GM12878 (cell line): ENCODE measurements around the gene DTD1. TPM values are rescaled to one million over a fixed set of nuclear protein-coding genes. Genes with fewer than 3 reads are reported as not detected.

ENCODE experiments used
- ATAC-seq: fragments of 200-7000 bp; cut with Tn5 transposase; 3 replicates; pipeline ENCODE4 v1.9.1; 2020; ENCODE audit warnings: mild to moderate bottlenecking, moderate library complexity
- BruUV-seq: library from RNA; stranded (reverse); fragments of 400-500 nt; replicated peaks from 2 replicates; lab custom pipeline; 2021; lab: Mats Ljungman, UMichigan
- CTCF ChIA-PET: fragments of 300-600 bp; sonication (Branson Sonifier 250); formaldehyde crosslinking; extraction: SDS; loops from one replicate; lab custom pipeline; 2021; ENCODE audit warnings: inconsistent platforms; lab: Yijun Ruan, JAX
- POLR2A ChIA-PET: fragments of 350-600 bp; formaldehyde crosslinking; extraction: SDS; loops from one replicate; lab custom pipeline; 2021; ENCODE audit warnings: inconsistent platforms; lab: Charles Lee
- RAD21 ChIA-PET: fragments of 300-600 bp; sonication (Branson Sonifier 250); formaldehyde crosslinking; loops from one replicate; lab custom pipeline; 2023; ENCODE audit warnings: antibody characterized with exemption; ENCODE audit not compliant: unreplicated experiment; lab: Charles Lee
- SMC1A ChIA-PET: fragments of 300-600 bp; sonication (Branson Sonifier 250); formaldehyde crosslinking; loops from one replicate; lab custom pipeline; 2023; ENCODE audit not compliant: unreplicated experiment, uncharacterized antibody; lab: Charles Lee
- DNase-seq: peaks from one replicate; pipeline ENCODE4 v3.0.0-alpha.2; 2011; ENCODE audit warnings: low read depth, low spot score
- FAIRE-seq: peaks from 3 replicates; lab custom pipeline; 2011; peaks lifted over from hg19 to GRCh38; lab: Jason Lieb, UNC
- H2AFZ ChIP-seq: 2 replicates; pipeline ENCODE4 v1.6.0; 2011; ENCODE audit warnings: low read depth, low read length, control low read depth; ENCODE audit not compliant: control insufficient read depth
- H3K27ac ChIP-seq: 2 replicates; pipeline ENCODE4 v1.5.1; 2011; ENCODE audit warnings: control low read depth; ENCODE audit not compliant: control insufficient read depth, insufficient read depth
- H3K27me3 ChIP-seq, 2 experiments: replicated peaks in 1 of 2; 2 replicates each; pipeline versions ENCODE4 v1.6.0 to v1.6.1; 2011; ENCODE audit warnings: low read length in 1 of 2; ENCODE audit not compliant: control insufficient read depth in 2 of 2, insufficient read depth in 2 of 2
- H3K36me3 ChIP-seq, 2 experiments: 2 replicates each; pipeline ENCODE4 v1.5.1; 2011; ENCODE audit warnings: low read length in 1 of 2; ENCODE audit not compliant: control insufficient read depth in 2 of 2, insufficient read depth in 2 of 2
- H3K4me1 ChIP-seq: 2 replicates; pipeline ENCODE4 v1.6.1; 2011; ENCODE audit warnings: mild to moderate bottlenecking, low read length, moderate library complexity, mixed read lengths; ENCODE audit not compliant: control insufficient read depth, insufficient read depth
- H3K4me2 ChIP-seq: 2 replicates; pipeline ENCODE4 v1.6.0; 2011; ENCODE audit warnings: control low read depth; ENCODE audit not compliant: control insufficient read depth, insufficient read depth
- H3K4me3 ChIP-seq: fragments of 200-600 bp; sonication (generic); 2 replicates; pipeline ENCODE4 v1.5.1; 2016
- H3K79me2 ChIP-seq: 2 replicates; pipeline ENCODE4 v1.6.0; 2011; ENCODE audit warnings: low read length; ENCODE audit not compliant: control insufficient read depth, insufficient read depth
- H3K9ac ChIP-seq: 2 replicates; pipeline ENCODE4 v1.8.0; 2011; ENCODE audit warnings: low read length, control low read depth, mixed read lengths; ENCODE audit not compliant: control insufficient read depth, insufficient read depth
- H3K9me3 ChIP-seq: replicated peaks from 3 replicates; pipeline ENCODE4 v1.5.1; 2011; ENCODE audit warnings: mild to moderate bottlenecking, low read length; ENCODE audit not compliant: control insufficient read depth, insufficient read depth
- H4K20me1 ChIP-seq: 2 replicates; pipeline ENCODE4 v1.6.0; 2011; ENCODE audit not compliant: control insufficient read depth, insufficient read depth
- CBFB ChIP-seq: IDR thresholded peaks from 2 replicates; pipeline ENCODE4 v1.6.1; 2016; ENCODE audit warnings: antibody characterized with exemption, low read depth
- CTCF ChIP-seq, 3 experiments: IDR thresholded peaks in 2 of 3; conservative IDR thresholded peaks in 1 of 3; 2 replicates each; pipeline ENCODE4 v1.5.1; 2011; ENCODE audit warnings: low read depth in 3 of 3, low read length in 3 of 3, mild to moderate bottlenecking in 3 of 3, control low read depth in 2 of 3, moderate library complexity in 2 of 3, inconsistent platforms in 1 of 3, mixed read lengths in 1 of 3; ENCODE audit not compliant: control insufficient read depth in 2 of 3, insufficient read depth in 1 of 3; ENCODE audit errors: extremely low read depth in 1 of 3
- WGBS: methylation state at CpG from one replicate; pipeline ENCODE4 v1.1.6; 2016; ENCODE audit warnings: low lambda C conversion rate; ENCODE audit not compliant: insufficient replicate concordance, insufficient coverage; ENCODE audit errors: missing lambda C conversion rate; 5-methylcytosine and 5-hydroxymethylcytosine counted together
- in situ Hi-C: fragments of 300-500 bp; cut with MboI; formaldehyde crosslinking; loops from 9 replicates; pipeline ENCODE4 v1.14.3; 2018; ENCODE audit warnings: mixed read lengths
- intact Hi-C: fragments of 100-400 bp; cut with micrococcal nuclease; formaldehyde crosslinking; loops from one replicate; pipeline ENCODE4 v1.14.2; 2022; ENCODE audit not compliant: unreplicated experiment
- polyA plus RNA-seq, 11 experiments: library from polyadenylated mRNA; depleted of rRNA in 4 of 11; unstranded in 6 of 11; stranded (reverse) in 5 of 11; fragments of >200 nt; fragmentation: Nextera tagmentation in 4 of 11; fragmentation: Illumina TruSeq in 1 of 11; extraction: Ambion mirVana in 4 of 11; extraction: Trizol in 1 of 11; gene quantifications; 1 replicate in 1 of 11; 2 replicates in 10 of 11; pipeline versions ENCODE4 v1.2.1 to v1.2.3, GENCODE V29; 2011 to 2016; ENCODE audit warnings: inconsistent platforms in 2 of 11, missing spikeins in 2 of 11, low read depth in 1 of 11
- total RNA-seq, 4 experiments: library from RNA; depleted of rRNA in 3 of 4; stranded (reverse); fragments of >200 nt in 3 of 4; fragmentation: Illumina TruSeq in 1 of 4; extraction: Trizol in 1 of 4; gene quantifications; 2 replicates each; pipeline versions ENCODE4 v1.2.1 to v1.2.3, GENCODE V29; 2013 to 2021

DTD1 gene
- total and polyA plus RNA-seq, 10 of the 15 experiments (the other 5 are each of a cell fraction or from before 2014, with no cell fraction given): 24.3 to 99.8 (median 63.3) TPM

- no peak overlapping the region for H3K4me2 ChIP-seq
- ChIA-PET POLR2A (no interaction called here), SMC1A (no interaction called here), CTCF (interaction anchor here (0.8 kb wide), 1 partner anchor 9 kb away, joined by 3 read pairs; no protein-coding TSS in a partner anchor), RAD21 (no interaction called here)
- H3K27ac ChIP-seq: no peak overlapping the region
- 44% methylated on average over 10 of the region's 10 CpGs for WGBS
- no peaks in the 10 kb centered on the region for H3K36me3 ChIP-seq
- BruUV-seq: no TSS peak
- no peak for FAIRE-seq
- DNase-seq: no peak
- intact Hi-C loops: no loop called here
- no peaks in the 10 kb centered on the region for H3K4me1 ChIP-seq
- TF ChIP-seq CTCF (IDR thresholded peaks at IDR 0.05 in 2 of 3, conservative IDR thresholded peaks at IDR 0.05 in 1 of 3; ENCODE audit: control insufficient read depth in 2 of 3, extremely low read depth in 1 of 3, insufficient read depth in 1 of 3, low read depth in 3 of 3, low read length in 3 of 3) (0 out of 6 replicates have a peak, but pooled peaks of 1 of the 3 experiments have one; percentile 11), CBFB (no peak)
- ATAC-seq: no peak
- no peak overlapping the region for H3K4me3 ChIP-seq
- in situ Hi-C loops: no loop called here
- no peak overlapping the region for H2AFZ ChIP-seq
- no peaks in the 10 kb centered on the region for H3K79me2 ChIP-seq
- no peaks in the 10 kb centered on the region for H3K9me3 ChIP-seq
- H3K9ac ChIP-seq: no peak overlapping the region
- H3K27me3 ChIP-seq: no peaks in the 10 kb centered on the region
- H4K20me1 ChIP-seq: no peaks in the 10 kb centered on the region
These were observed 191.0 kb downstream of the DTD1 start for GRCh38 chr20:18778690-18779392.
